ENCODE measurements around the gene WNK2.

Gene WNK2

DNA sequence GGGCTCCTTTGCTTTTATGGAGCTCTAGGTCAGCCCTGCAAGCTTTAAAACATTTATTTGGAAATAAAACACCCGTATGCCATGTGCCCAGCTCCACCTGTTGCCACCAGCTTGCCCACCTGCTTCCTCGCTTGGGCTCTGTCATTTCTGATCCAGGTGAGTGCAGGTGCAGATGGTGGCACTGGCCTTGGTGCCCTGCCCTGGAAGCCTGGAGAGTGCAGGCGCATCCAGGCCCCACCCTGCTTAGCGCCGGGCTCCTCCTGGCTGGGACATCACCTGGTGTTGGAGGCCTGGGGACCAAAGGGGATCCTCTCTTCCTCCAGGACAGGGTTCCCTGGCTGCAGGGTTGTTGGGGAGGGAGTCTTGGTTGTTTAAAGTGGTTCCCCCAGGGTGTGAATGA, 35.8 kb downstream of the WNK2 start:
- ATAC-seq (ENCODE audit: low read depth): no peak
- Mint-ChIP-seq H3K4me1 (no peaks in the 10 kb centered on the region), H3K36me3 (peaks cover 2% of the 10 kb centered on the region), H3K27ac (no peak overlapping the region), H3K27me3 (peaks cover 6% of the 10 kb centered on the region), H3K4me3 (no peak overlapping the region), H3K9me3 (peaks cover 4% of the 10 kb centered on the region)
- no peak for DNase-seq (ENCODE audit: low spot score in 2 of 2)

DNA sequence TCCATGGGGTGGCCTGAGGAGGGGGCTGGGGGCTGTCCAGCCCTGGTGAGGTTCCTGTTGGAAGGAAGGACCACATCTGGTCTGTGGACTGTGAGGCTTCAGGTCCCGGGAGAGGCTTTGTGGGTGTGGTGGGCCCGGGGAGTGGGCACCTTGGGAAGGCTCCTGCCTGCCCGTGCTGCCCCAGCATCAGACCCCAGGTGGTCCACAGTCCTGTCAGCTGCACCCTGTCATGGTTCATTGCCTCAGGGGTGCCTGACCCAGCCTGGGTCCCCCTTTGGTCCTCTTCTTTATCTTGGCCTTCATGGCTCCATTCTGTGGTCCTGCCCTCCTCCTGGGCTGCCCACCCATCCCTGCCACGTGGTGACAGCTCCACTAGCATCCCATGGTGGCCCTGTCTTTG, 36.7 kb downstream of the WNK2 start:
- ATAC-seq (ENCODE audit: low read depth) (no peak), DNase-seq (ENCODE audit: low spot score in 2 of 2) (no peak)
- H3K4me1 Mint-ChIP-seq: peaks cover 4% of the 10 kb centered on the region
- peaks cover 2% of the 10 kb centered on the region for H3K36me3 Mint-ChIP-seq
- H3K27ac Mint-ChIP-seq: no peak overlapping the region
- peaks cover 7% of the 10 kb centered on the region for H3K27me3 Mint-ChIP-seq
- peaks cover 2% of the 10 kb centered on the region for H3K9me3 Mint-ChIP-seq
- no peak overlapping the region for H3K4me3 Mint-ChIP-seq

- H3K36me3 Mint-ChIP-seq: no peaks in the 10 kb centered on the region
- DNase-seq (ENCODE audit: low spot score in 2 of 2) (no peak), ATAC-seq (ENCODE audit: low read depth) (no peak)
- no peak overlapping the region for H3K27ac Mint-ChIP-seq
- no peak overlapping the region for H3K4me3 Mint-ChIP-seq
- peaks cover 6% of the 10 kb centered on the region for H3K27me3 Mint-ChIP-seq
- H3K4me1 Mint-ChIP-seq: peaks cover 7% of the 10 kb centered on the region
- H3K9me3 Mint-ChIP-seq: no peaks in the 10 kb centered on the region
Measured at GRCh38 chr9:93221044-93221443, 37.1 kb downstream of the WNK2 start.

- H3K27ac Mint-ChIP-seq: no peak overlapping the region
- ATAC-seq (ENCODE audit: low read depth): no peak
- no peak overlapping the region for H3K4me3 Mint-ChIP-seq
- no peaks in the 10 kb centered on the region for H3K9me3 Mint-ChIP-seq
- no peaks in the 10 kb centered on the region for H3K36me3 Mint-ChIP-seq
- peaks cover 7% of the 10 kb centered on the region for H3K4me1 Mint-ChIP-seq
- no peak for DNase-seq (ENCODE audit: low spot score in 2 of 2)
- peaks cover 6% of the 10 kb centered on the region for H3K27me3 Mint-ChIP-seq
Measured at GRCh38 chr9:93222890-93223259, 38.9 kb downstream of the WNK2 start.

DNA sequence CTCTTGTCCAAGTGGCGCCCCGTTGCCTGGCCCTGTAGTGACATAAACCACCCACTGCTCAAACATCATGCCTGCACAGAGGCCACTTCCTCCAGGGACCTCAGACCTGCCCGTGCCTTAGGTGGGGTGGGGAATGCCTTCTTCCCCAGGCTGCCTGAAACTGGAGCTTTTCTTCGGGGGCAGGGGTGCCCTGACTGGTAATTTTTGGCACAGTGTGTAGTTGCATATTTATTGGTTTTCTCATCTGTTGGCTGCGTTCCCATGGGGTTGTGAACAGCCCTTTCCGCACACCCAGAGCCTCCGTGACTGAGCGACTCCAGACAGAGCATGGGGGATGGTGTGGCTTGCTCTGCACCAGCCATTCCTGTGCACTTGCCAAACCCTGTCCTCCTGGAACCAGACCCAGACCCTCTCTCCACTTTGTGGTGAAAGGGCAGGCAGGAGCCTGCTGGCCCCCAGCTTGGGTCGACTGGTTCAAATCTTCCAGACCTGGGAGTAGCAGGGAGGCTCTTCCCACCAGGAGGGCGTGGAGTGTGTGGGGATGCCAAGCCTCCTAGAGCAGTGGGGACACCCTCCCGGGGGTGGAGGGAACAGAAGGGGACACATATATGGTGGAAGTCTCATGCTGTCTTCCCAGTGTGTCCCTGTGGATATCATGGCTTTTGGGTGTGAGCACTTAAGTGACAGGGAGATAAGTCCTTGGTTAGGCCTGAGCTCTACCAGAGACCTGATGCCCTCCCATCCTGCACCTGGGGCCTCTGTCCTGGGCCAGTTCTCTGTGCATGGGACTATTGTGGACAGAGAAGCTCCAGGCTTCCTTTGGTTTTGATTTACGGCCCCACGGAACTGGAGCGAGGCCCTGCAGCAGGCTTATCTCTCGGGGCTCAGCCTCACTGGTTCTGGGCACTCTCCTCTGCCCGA, 39.6 kb downstream of the WNK2 start:
- Mint-ChIP-seq H3K27ac (no peak overlapping the region), H3K4me3 (no peak overlapping the region), H3K9me3 (no peaks in the 10 kb centered on the region), H3K27me3 (peaks cover 8% of the 10 kb centered on the region), H3K36me3 (no peaks in the 10 kb centered on the region), H3K4me1 (peaks cover 9% of the 10 kb centered on the region)
- ATAC-seq (ENCODE audit: low read depth) (no peak), DNase-seq (ENCODE audit: low spot score in 2 of 2) (no peak)

DNA sequence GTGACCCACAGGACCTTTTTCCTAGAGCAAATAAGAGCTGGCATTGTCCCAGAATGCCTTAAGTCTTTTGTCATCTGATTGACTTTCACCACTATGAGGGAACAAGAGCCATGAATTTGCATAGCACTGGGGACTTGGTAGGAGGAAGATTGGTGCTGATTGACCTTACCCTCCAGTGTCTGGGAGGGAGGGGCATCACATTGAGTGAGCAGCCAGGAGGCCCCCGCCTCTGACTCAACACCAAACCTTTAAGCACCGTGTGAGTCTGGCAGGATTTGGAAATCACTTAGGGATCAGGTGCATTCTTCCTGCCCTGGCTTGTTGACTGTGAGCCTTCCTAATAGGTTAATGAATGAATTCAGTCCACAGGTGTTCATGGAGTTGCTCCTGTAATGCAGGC, 40.7 kb downstream of the WNK2 start:
- no peak for DNase-seq (ENCODE audit: low spot score in 2 of 2)
- no peak overlapping the region for H3K27ac Mint-ChIP-seq
- H3K9me3 Mint-ChIP-seq: no peaks in the 10 kb centered on the region
- ATAC-seq (ENCODE audit: low read depth): no peak
- H3K4me1 Mint-ChIP-seq: peaks cover 10% of the 10 kb centered on the region
- H3K4me3 Mint-ChIP-seq: no peak overlapping the region
- peaks cover 12% of the 10 kb centered on the region for H3K27me3 Mint-ChIP-seq
- H3K36me3 Mint-ChIP-seq: no peaks in the 10 kb centered on the region

- H3K4me3 Mint-ChIP-seq: no peak overlapping the region
- DNase-seq (ENCODE audit: low spot score in 2 of 2) (no peak), ATAC-seq (ENCODE audit: low read depth) (peak; percentile 59)
- H3K27me3 Mint-ChIP-seq: peaks cover 12% of the 10 kb centered on the region
- H3K9me3 Mint-ChIP-seq: no peaks in the 10 kb centered on the region
- H3K4me1 Mint-ChIP-seq: peaks cover 10% of the 10 kb centered on the region
- H3K36me3 Mint-ChIP-seq: no peaks in the 10 kb centered on the region
- no peak overlapping the region for H3K27ac Mint-ChIP-seq
Measured at GRCh38 chr9:93225417-93225816, 41.5 kb downstream of the WNK2 start.

GRCh38 chr9:93225892-93226291, 42.0 kb downstream of the WNK2 start:
- H3K27me3 Mint-ChIP-seq: peaks cover 12% of the 10 kb centered on the region

DNA sequence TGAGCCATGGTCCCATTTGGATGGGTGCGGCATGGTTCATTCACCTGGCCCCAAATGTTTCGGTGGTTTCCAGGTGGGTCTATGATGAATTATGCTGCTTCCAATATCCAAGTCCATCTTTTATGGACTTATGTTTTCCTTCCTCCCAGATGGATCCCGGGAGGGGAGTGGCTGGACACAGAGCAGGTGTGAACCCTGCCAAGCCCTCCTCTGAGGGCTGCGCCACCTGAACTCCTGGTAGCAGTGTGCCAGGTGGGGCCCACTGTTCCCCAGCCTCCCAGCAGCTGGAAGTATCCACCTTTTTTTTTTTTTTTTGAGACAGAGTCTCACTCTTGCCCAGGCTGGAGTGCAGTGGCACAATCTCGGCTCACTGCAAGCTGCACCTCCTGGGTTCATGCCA, 42.9 kb downstream of the WNK2 start:
- ATAC-seq (ENCODE audit: low read depth): no peak
- DNase-seq (ENCODE audit: low spot score in 2 of 2): no peak
- no peaks in the 10 kb centered on the region for H3K9me3 Mint-ChIP-seq
- H3K4me1 Mint-ChIP-seq: peaks cover 10% of the 10 kb centered on the region
- H3K27ac Mint-ChIP-seq: no peak overlapping the region
- H3K4me3 Mint-ChIP-seq: no peak overlapping the region
- no peaks in the 10 kb centered on the region for H3K36me3 Mint-ChIP-seq
- H3K27me3 Mint-ChIP-seq: peaks cover 12% of the 10 kb centered on the region

More at GRCh38 chr9:93225892-93226291, 42.0 kb downstream of the WNK2 start:
- no peak overlapping the region for H3K4me3 Mint-ChIP-seq
- ATAC-seq (ENCODE audit: low read depth): no peak
- H3K4me1 Mint-ChIP-seq: peaks cover 10% of the 10 kb centered on the region
- no peaks in the 10 kb centered on the region for H3K36me3 Mint-ChIP-seq
- H3K27ac Mint-ChIP-seq: no peak overlapping the region
- DNase-seq (ENCODE audit: low spot score in 2 of 2): no peak
- no peaks in the 10 kb centered on the region for H3K9me3 Mint-ChIP-seq

DNA sequence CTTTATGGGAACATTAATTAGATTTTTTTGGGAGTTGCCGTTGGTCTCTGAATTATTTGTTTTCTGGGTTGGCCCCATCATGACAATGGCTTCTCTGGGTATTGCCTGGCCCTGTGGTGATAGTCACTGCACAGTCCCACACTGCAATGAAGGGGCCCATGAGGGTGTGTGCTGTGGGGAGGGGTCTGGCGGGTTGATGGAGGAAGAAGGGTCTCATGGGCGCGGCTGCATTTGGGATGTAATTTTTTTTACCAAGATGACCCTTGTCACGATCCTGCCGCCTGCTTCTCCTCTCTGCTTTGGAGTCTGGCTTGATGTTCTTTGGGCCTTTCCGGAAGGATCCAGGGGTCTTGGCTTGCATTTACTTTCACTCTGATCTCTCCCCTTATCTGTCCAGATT, 44.1 kb downstream of the WNK2 start:
- H3K27me3 Mint-ChIP-seq: peaks cover 11% of the 10 kb centered on the region
- no peak for ATAC-seq (ENCODE audit: low read depth)
- DNase-seq (ENCODE audit: low spot score in 2 of 2): no peak
- no peak overlapping the region for H3K4me3 Mint-ChIP-seq
- H3K9me3 Mint-ChIP-seq: no peaks in the 10 kb centered on the region
- H3K27ac Mint-ChIP-seq: no peak overlapping the region
- H3K4me1 Mint-ChIP-seq: peaks cover 10% of the 10 kb centered on the region
- H3K36me3 Mint-ChIP-seq: no peaks in the 10 kb centered on the region

GRCh38 chr9:93228453-93228852, 44.5 kb downstream of the WNK2 start:
- Mint-ChIP-seq H3K36me3 (no peaks in the 10 kb centered on the region), H3K9me3 (no peaks in the 10 kb centered on the region), H3K4me1 (peaks cover 10% of the 10 kb centered on the region), H3K27me3 (peaks cover 11% of the 10 kb centered on the region), H3K27ac (no peak overlapping the region), H3K4me3 (no peak overlapping the region)
- DNase-seq (ENCODE audit: low spot score in 2 of 2) (no peak), ATAC-seq (ENCODE audit: low read depth) (no peak)

GRCh38 chr9:93229636-93230035, 45.7 kb downstream of the WNK2 start:
- H3K4me3 Mint-ChIP-seq: no peak overlapping the region
- H3K4me1 Mint-ChIP-seq: peaks cover 10% of the 10 kb centered on the region
- no peak overlapping the region for H3K27ac Mint-ChIP-seq
- DNase-seq (ENCODE audit: low spot score in 2 of 2) (no peak), ATAC-seq (ENCODE audit: low read depth) (no peak)
- H3K9me3 Mint-ChIP-seq: no peaks in the 10 kb centered on the region
- H3K36me3 Mint-ChIP-seq: no peaks in the 10 kb centered on the region
- H3K27me3 Mint-ChIP-seq: peaks cover 11% of the 10 kb centered on the region

DNA sequence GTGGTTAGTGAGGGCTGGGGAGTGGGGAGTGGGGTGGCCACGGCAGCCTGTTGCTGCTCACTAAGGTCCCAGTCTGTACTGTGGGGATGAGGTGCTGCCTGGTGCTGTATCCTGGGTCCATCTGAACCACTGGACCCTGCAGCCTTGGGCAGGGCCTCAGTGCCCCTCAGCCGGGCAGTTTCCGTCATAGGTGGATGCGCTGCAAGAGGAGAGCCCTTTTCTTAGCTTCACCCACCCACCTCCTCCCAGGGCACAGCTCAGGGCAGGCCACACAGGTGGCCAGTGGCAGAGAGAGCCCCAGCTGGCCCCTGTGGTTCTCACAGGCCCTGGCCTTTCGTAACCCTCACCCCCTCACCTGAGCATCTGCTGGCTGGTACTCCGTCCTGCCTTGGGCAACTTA, 46.2 kb downstream of the WNK2 start:
- no peak overlapping the region for H3K27ac Mint-ChIP-seq
- peaks cover 10% of the 10 kb centered on the region for H3K4me1 Mint-ChIP-seq
- DNase-seq (ENCODE audit: low spot score in 2 of 2) (no peak), ATAC-seq (ENCODE audit: low read depth) (no peak)
- H3K4me3 Mint-ChIP-seq: no peak overlapping the region
- H3K9me3 Mint-ChIP-seq: no peaks in the 10 kb centered on the region
- peaks cover 11% of the 10 kb centered on the region for H3K27me3 Mint-ChIP-seq
- H3K36me3 Mint-ChIP-seq: no peaks in the 10 kb centered on the region

DNA sequence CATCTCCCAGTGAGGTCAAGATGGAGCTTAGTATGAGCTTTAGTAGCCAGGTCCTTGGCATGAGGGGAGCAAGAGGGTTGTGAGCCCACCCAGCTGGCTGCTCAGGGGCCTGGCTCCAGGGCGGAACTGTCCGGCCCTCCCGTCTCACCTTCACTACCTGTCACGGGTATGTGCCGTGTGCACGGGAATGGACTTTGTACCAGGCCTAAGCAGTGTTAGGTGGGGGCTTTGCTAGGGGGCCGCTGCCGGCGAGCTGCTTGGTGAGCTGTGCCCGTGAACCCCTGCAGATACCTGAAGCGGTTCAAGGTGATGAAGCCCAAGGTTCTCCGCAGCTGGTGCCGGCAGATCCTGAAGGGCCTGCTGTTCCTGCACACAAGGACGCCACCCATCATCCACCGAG, 46.7 kb downstream of the WNK2 start:
- Mint-ChIP-seq H3K27me3 (peaks cover 9% of the 10 kb centered on the region), H3K36me3 (no peaks in the 10 kb centered on the region)
- no peak for ATAC-seq (ENCODE audit: low read depth)

DNA sequence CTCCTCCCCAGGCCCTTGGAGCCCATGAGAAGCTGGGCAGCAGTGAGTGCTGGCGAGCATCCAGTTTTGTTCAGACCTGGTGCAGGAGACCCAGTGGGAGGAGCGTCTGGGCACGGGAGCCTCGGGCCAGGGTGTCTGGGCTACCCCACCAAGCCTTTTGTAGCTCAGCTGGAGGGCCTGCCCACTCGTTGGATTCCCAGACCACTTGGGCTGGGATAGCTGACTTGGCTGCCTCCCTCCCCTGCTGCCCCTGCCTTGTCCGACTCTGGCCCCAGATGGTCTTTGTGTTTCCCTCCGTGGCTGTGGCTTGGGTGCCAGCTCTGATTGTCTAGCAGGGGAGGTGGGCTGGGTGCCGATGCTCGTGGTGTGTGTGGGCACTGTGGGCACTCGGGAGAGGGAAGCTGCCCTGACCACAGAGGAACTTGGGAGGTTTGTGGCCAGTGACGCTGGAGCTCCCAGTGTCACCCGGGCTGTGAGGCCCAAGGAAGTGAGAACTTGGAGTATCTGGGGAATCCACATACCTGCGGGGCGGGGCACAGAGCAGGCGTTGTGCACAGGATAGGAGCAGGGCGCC, 47.3 kb downstream of the WNK2 start:
- H3K27ac Mint-ChIP-seq: no peak overlapping the region
- peaks cover 9% of the 10 kb centered on the region for H3K27me3 Mint-ChIP-seq
- peaks cover 3% of the 10 kb centered on the region for H3K4me1 Mint-ChIP-seq
- H3K9me3 Mint-ChIP-seq: no peaks in the 10 kb centered on the region
- ATAC-seq (ENCODE audit: low read depth) (no peak), DNase-seq (ENCODE audit: low spot score in 2 of 2) (no peak)
- H3K36me3 Mint-ChIP-seq: no peaks in the 10 kb centered on the region
- H3K4me3 Mint-ChIP-seq: no peak overlapping the region

More for the DNA sequence above, 46.7 kb downstream of the WNK2 start:
- DNase-seq (ENCODE audit: low spot score in 2 of 2): no peak
- no peak overlapping the region for H3K4me3 Mint-ChIP-seq
- peaks cover 6% of the 10 kb centered on the region for H3K4me1 Mint-ChIP-seq
- H3K9me3 Mint-ChIP-seq: no peaks in the 10 kb centered on the region
- H3K27ac Mint-ChIP-seq: no peak overlapping the region
